UCSD-AML1 (cell line): ENCODE results near the gene DAAM1.

Experiments
- DNase-seq: peaks from one replicate; lab custom pipeline; 2025; ENCODE audit not compliant: unreplicated experiment; lab: John Stamatoyannopoulos, UW

Gene DAAM1

DNA sequence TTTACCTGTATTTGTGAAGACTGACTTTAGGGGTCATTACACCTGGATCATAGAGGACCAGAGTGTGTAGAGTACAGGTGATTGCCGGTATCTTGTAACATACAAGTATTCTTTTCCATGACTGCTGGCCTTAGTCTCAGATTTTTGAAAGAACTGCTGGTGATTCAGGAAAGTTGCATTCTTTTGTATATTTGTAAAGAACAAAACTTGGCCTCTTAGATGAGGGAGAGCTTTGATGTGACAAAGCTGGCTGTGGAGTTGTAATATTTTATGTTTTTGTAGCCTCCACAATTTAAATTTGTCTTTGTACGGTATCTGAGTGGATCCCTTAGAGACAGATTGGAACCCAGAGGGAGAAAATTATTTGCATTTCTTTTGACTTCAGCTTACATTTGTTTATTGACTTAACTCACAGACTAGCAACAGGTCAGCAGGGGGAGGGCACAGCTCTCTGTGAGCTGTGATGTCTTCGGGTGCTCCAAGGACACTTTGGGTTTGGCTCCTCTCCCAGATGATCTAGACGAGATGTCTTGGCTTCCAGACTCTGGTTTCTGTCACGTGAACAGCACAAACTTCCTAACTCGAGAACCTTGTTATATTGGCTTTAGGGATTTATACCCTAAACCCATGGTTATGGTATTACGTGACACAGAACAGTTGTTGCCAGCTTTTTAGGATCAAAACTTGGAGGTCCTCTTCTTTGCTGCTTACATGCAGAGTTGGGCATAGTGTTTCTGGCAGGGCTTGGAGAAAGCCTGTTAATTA lies 65.9 kb downstream of the DAAM1 start:
- no peak for DNase-seq

DNA sequence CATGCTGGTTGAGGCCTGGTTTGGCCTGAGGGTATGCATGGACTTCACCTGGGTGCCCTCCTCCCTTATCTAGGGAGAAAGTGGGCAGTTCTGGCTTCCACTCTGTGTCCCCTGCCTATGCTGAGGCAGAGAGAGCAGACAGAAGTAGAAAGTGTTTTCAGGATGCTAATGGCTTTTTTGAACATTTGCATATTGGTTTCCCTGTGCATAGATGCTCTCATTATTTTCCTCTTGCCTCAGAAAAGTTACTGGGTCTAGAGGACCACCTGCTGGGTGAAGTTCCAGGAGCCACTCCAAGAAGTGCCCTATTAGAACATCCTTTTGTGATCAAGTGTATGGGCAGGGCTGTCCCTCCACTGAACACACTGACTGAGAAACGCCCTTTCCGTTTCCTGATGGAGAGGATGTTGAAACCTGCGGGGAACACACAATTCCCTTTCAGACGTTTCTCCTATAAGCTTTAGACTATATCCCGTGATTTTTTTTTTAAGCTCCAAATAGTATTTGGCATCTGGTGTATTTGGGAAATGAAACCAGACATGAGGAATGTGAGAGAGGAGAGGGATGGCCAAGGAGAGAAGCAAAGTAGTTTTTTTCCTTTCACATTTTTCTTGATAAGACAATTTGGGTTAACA lies 66.6 kb downstream of the DAAM1 start:
- DNase-seq, result no peak

DNA sequence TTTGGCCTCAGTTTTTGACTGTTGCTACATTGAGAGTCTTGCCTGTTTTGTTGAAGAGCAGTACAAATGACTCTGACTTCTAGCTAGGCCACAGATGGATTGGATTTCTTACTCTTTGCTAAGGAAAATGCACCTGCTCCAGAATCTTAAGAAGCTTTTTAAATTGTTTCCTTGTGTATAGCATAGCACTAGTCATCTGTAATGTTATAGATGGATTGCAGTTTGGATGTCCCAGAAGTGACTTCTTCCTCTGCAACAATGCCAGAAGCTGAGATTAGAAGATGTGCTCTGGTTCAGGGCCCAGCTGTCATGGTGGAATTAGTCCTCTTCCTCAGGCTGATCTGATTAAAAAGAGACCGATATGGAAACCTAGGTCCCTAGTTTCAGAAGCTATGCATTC lies 67.9 kb downstream of the DAAM1 start:
- DNase-seq, result no peak

DNA sequence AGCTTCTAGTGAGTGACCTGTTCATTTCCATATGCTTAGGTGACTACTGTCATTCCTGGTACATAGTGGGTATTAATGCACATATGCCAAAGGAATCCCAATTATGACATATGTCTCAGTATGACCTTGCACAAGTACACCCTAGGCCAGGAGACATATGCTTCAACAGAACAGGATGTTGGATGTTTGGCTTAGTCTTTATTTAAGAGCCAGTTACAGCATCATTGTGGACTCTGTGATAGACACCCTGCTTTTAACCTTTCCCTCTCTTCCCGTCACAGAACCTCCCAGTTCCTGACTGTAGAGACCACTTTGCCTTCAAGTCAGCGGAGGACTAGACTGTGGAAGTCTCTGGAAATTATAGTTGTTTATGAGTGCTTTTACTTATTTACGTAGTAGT lies 72.9 kb downstream of the DAAM1 start:
- DNase-seq, result no peak

DNA sequence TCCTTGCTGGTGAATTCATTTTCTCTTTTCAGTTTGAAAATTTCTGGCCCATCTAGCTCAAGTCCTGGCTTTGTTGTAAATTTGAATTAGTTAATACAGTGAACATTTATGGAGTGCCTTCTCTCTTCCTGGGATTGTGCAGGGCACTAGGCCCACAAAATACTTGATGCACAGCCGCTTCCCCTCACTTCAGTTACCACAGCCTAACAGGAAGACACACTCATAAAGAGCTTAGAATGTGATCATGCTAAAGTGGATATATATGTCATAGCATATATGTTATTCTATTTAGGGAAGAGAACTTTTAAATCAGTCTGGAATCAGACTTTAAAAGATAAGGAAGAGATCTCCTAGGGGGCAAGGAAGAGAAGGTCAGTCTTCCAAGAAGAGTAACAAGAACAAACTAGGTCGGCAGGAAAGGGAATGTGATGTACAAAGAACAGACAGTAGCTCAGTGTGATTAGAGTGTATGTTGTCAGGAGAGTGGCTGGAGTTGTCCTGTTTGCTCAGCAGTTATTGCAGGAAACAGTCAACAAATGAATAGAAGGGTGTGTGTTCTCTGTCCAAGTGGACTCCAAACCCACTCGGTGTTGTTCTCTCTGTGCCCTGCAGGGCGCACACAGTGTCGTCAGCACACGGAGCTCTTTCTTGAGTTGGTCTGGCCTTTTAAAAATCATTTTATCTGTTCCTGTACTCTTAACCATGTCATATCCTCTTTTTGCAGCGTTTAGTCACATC lies 74.4 kb downstream of the DAAM1 start:
- DNase-seq, result no peak

DNA sequence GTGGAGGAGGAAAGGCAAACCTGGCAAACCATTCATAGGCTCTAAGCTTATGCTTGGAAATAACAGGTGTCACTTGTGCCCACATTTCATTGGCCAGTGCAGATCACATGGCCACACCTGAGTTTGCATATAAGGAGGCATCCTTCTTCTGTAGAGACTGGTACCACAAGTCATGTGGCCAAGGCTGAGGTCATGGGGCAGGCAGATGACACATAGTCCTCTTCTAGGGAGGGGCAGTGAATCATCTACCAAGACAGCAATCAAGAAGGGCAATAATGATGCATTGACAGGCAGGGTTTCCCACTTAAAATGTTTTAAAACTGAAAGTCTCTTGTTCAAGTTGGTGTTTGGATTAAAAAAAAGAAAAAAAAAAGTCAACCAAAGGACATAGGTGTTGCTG lies 77.3 kb downstream of the DAAM1 start:
- no peak for DNase-seq

DNA sequence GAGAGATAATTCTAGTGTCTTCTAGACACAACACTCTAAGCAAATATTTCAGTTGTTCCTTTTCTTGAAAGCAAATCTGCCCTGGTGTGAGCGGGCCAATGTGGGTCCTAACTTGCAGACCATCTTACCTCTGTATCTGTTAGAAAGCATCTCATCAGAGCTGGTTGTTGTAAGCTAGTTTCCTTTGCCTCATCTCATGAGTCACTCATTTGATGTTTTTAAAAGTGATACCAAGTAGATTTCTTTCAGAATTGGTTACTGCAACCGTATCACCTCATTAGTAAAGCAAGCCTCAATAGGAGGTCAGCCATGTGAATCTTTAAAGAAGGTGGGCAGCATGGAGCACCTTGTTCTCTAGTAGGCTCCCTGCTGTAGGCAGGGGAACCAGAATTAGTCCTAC lies 78.6 kb downstream of the DAAM1 start:
- DNase-seq, result no peak

DNA sequence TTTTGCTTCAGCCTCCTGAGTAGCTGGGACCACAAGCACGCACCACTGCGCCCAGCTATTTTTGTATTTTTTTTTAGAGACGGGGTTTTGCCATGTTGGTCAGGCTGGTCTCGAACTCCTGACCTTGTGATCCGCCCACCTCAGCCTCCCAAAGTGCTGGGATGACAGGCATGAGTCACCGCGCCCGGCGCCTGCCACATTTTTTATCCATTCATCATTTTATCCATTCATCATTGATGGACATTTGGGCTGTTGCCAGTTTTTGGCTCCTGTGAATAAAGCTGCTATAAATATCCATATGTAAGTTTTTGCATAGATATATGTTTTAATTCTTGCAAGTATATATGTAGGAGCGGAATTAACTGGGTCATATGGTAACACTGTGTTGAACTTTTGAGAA lies 79.5 kb downstream of the DAAM1 start:
- no peak for DNase-seq

DNA sequence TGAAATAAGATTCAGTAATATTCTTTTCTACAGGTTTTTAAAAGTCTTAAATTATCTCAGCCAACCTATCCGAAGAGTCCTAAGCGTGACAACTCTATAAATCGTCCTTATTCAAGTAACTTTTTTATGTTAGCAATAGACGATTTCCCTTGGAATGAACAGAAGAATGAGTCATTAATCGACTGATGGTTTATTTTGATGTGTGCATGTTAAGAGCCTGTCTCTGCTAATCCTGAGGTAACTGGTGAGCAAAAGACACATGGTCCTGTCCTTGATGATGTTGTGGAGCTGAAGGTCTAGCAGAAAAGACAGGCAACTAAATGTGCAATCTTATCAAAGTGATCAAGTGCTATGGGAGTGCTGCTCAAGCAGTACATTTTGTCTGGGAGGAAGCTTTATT lies 80.4 kb downstream of the DAAM1 start:
- DNase-seq, result no peak

DNA sequence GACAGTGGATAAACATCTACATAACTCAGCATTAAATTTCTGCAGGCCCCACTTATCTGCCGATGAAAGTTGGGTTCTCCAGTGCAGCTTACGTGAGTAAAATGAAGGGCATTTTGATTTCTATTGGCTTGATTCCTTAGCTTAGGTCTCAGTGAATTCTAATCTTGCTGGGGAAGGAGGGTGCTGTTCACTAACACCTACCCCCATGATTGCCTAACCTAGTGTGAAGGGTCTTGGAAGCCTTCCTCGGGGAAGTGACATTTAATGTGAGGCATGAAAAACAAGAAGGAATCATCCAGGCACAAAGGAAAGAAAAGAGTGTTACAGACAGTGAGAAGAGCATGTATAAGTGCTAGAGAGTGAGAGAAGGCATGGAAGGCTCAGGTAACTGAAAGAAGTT lies 81.0 kb downstream of the DAAM1 start:
- no peak for DNase-seq

DNA sequence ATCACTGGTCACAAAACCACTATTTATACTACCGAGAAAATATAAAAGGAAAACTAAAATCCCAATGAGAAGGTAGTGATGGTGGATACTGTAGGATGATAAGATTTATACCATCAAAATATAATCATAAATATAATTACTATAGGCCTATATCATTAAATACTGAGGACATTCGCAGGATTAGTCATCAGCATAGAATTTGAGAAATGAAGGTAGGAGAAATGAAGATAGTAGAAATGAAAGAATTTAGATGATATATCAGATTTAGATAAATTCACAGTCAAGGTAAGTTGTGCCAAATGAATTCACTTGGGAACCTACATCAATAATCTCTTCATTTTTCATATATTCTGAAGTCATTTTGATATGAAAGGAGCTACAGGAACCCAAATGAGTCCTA lies 82.8 kb downstream of the DAAM1 start:
- DNase-seq, result no peak

DNA sequence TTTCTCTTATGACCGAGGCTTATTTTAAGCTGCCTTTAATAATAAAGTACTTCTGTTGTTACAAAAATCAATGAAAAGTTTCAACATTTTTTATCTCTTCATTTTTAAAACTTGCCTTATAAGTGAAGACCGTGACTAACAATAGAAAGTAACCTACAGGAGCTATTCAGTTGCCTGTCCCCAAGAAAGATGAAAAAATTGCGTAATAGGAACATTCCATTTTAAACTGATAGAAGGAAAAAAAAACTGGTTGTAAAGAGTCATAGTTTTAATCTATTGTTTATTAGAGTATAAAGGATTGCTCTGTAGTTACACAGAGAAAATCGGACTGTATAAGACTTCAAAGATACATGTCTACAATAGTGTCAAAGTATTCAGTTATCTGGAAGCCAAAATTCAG lies 83.3 kb downstream of the DAAM1 start:
- no peak for DNase-seq

DNA sequence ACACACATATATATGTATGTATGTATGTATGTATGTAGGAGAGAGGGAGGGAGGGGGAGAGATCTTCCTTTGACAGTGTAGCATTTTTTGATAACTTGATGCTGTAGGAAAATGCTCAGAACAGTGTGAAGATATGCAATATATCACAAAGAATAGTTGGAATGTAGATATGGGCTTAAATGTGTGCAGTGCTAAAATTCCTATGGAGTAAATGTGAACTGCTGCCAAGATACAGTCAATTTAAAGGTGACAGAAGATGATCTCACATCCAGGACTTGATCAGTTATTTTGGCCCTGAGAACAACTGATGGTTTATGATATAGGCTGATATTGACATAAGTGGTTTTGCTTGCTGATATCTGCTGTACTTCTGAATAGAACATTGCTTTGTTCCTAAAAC lies 84.2 kb downstream of the DAAM1 start:
- no peak for DNase-seq

DNA sequence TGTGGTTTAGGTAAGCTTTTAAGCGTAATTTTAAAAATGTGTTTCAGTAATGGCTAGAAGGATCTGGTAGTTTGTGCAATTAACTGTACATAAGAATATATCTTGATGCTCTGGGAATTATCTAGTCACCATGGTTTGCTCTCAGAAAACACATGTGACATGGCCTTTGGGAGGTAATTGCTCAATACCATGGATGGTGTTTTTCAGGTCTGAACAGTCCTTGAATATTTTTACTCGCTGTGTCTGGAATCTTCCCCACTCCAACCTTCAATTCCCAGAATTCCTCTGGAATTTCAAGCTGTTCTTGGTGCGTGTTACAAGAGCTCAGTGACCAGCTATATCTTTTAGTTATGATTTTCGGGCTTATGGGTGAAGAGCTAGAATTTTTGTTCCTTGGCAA lies 85.3 kb downstream of the DAAM1 start:
- DNase-seq, result no peak

DNA sequence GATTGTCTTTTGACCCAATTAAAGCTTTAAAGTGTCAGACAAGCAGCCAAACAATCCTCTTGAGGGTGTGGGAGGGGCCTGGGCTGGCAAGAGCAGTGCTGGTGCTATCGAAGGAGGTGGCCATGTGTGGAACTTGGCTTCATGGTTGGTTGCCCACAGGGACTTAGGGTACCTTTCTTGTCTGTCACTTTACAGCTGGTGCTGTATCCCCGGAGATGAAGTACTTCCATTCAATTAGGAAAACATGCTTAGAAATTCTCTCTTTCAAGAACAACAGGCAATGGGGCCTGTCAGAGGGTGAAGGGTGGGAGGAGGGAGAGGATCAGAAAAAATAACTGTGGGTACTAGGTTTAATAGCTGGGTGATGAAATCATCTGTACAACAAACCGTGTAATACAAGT lies 86.5 kb downstream of the DAAM1 start:
- DNase-seq, result no peak

DNA sequence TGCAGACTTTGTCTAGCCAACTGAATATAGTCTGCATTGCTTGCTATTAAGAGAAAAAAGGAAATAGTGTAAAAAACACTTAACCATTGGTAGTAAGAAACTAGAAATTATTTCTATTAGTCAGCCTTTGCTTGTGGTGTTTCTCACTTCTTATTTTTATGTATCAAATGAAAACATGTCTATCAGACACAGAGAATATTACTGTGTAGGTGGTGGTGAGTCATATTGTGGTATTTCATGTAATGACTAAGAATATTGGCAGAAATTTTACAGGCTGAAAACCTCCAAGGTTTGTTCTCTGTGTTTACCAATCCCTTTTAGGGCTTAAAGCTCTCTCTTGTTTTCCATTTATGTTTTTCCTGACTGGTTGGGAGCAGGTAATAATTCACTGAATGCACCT lies 87.2 kb downstream of the DAAM1 start:
- no peak for DNase-seq

DNA sequence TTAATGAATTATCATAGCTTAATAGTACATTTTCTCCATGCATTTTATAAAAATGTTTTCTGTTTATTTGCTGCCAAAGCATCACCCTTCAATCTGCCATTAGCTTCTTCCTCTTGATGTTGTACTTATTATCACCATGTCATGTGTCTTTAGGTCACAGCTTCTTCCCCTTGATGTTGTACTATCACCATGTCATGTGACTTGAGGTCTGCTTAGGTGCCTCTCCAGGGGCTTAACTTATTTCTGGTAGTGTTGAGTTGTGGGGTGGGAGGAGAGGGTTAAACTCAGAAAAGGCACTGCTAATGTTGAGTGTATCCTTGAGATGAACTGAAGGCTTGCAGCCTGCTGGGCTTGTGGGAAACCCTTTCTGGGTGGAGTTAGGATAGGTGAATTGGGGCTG lies 87.8 kb downstream of the DAAM1 start:
- DNase-seq, result no peak

DNA sequence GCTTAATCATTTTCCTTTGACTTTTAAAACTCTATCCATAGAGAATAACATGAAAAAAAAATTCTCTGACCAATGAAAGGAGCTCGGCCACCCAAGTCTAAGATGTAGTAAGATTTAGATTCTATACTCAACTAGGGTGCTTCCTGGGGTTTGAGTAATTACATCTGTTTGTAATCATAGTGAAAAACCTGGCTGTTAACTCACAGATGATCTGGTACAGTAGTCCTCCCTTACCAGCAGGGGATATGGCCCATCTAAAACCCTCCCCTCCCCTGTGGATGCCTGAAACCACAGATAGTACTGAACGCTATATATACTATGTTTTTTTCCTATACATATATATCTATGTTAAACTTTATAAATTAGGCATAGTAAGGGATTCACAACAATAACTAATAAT lies 89.2 kb downstream of the DAAM1 start:
- no peak for DNase-seq

DNA sequence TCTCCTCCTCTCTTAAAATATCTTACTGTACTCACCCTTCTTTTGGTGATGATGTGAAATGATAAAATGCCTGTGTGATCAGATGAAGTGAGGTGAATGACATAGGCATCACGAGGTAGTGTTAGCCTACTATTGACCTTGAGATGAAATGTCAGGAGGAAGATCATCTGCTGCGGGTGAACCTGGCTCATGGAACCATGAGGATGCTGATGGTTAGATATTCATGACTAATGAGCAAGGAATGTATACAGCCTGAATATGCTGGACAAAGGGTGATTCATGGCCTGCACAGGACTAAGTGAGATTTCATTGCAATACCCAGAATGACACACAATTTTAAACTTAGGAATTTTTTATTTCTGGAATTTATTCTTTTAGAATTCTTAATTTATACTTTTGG lies 89.6 kb downstream of the DAAM1 start:
- DNase-seq, result no peak

DNA sequence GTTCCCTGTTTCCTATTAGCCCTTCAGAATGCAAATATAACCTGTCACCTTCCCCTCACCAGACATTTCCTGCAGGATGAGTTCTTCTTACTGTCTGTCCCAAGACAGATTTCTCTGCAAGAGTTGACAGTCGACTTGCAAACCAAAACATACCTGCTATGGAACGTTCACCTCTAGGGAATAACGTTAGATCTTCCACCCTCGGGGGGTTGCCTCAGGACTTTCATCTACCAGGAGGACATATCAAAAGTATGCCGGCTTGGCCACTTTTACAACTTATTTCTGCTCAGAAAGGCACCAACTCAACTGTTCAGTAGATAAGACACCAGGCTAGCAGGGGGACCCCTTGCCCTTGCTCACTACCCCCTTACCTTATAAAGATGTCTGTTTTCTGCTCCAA lies 92.5 kb downstream of the DAAM1 start:
- no peak for DNase-seq

DNA sequence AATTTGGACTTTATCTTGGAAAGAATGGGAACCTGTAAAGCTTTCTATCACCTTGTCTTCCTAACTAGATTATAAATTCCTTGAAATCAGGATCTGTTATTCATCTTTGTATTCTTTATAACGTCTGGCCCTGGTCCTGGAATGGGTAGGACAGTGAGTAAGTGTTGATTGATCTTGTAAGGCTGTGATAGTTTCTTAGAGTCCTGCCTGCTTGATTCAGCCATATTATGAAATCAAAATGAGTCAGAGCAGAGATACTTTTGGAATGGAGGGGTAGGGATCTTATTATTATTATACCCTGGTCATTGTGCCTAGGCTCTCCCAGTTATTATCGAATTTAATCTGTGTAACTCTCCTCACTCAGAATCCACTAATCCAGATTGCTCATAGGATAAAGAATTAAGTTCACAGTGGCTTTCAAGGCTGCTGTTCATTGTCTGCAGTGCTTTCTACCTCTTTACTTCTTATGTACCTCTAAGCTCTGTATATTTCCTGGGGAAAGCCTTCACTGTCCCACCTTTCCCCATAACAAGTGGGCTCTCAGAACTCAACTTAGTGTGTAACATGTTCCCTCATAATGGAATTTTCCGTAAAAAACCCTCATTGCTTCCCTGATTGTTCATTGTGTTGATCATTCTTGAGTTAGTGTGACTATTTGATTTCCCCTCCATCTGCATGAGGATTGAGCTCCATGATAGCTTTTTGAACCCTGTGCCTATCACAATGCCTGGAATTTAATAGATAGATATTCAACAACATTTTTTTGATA lies 93.3 kb downstream of the DAAM1 start:
- DNase-seq, result no peak

DNA sequence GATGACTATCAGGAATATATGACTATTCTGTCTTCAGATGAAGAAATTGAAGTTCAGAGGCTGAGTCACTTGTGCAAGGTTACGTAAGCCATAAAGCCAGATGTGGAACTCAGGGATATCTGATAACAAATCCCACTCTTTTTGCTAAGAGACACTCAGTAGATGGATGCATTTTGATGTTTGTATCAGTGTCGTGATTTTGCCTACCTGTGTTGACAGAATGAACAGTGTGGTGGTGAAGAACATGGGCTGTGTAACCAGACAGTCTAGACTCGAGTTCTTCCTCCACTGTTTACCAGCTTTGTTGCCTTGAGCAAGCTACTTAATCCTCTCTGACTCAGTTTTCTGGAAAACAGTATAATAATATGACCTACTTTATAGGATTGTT lies 93.9 kb downstream of the DAAM1 start:
- DNase-seq, result no peak
